ENCODE measurements around the gene TFAP2D.

DNA sequence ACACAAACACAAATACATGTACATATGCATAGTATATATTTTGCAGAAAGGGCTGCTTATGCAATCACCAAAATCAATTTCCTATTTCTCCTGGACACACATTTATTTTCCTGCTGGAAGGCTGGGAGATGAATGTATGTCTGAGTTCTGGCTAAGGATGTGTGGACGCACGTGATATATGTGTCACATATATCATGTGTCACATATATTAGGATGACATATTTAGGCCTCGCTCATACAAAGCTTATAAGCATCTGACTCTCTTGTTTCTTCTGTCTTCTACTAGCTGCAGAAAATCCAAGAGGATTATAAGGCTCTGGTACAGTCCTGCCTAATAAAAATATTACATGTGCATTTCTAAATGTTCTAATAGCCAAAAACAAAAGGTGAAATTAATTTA, 47.2 kb upstream of the TFAP2D start:
- TF ChIP-seq, protein P1, sequence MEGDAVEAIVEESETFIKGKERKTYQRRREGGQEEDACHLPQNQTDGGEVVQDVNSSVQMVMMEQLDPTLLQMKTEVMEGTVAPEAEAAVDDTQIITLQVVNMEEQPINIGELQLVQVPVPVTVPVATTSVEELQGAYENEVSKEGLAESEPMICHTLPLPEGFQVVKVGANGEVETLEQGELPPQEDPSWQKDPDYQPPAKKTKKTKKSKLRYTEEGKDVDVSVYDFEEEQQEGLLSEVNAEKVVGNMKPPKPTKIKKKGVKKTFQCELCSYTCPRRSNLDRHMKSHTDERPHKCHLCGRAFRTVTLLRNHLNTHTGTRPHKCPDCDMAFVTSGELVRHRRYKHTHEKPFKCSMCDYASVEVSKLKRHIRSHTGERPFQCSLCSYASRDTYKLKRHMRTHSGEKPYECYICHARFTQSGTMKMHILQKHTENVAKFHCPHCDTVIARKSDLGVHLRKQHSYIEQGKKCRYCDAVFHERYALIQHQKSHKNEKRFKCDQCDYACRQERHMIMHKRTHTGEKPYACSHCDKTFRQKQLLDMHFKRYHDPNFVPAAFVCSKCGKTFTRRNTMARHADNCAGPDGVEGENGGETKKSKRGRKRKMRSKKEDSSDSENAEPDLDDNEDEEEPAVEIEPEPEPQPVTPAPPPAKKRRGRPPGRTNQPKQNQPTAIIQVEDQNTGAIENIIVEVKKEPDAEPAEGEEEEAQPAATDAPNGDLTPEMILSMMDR (IDR thresholded peaks at IDR 0.05 in 2 of 3, conservative IDR thresholded peaks at IDR 0.05 in 1 of 3; ENCODE audit: control insufficient read depth in 2 of 3, extremely low read depth in 1 of 3, insufficient read depth in 1 of 3, low read depth in 3 of 3, low read length in 3 of 3) = no peak
- no peak for TF ChIP-seq JUND (IDR thresholded peaks at IDR 0.05; ENCODE audit: low read depth, low read length)
- no peak for TF ChIP-seq EP300 (IDR thresholded peaks at IDR 0.05; ENCODE audit: borderline replicate concordance in 1 of 2, control insufficient read depth in 1 of 2, low read depth in 2 of 2, low read length in 2 of 2)
- no peak for TF ChIP-seq SUZ12 (IDR thresholded peaks at IDR 0.05; ENCODE audit: unreplicated experiment)
- TF ChIP-seq POLR2A (IDR thresholded peaks at IDR 0.05; ENCODE audit: low read depth, low read length) = no peak
- no peak for TF ChIP-seq SREBF2 (IDR thresholded peaks at IDR 0.05; ENCODE audit: low read length)
- no peak for TF ChIP-seq CEBPB (IDR thresholded peaks at IDR 0.05; ENCODE audit: borderline replicate concordance in 1 of 2, low read depth in 2 of 2, low read length in 2 of 2)
- no peak for TF ChIP-seq RCOR1 (conservative IDR thresholded peaks at IDR 0.05; ENCODE audit: low read depth, low read length)
- TF ChIP-seq TBL1XR1 (IDR thresholded peaks at IDR 0.05; ENCODE audit: low read depth, low read length) = no peak
- TF ChIP-seq SMAD1 (IDR thresholded peaks at IDR 0.05; ENCODE audit: low read depth, partially characterized antibody) = no peak
- no peak for TF ChIP-seq FOS (IDR thresholded peaks at IDR 0.05; ENCODE audit: borderline replicate concordance, extremely low read depth, insufficient read length)

Data from GM12878 (cell line).